ENCODE data around the gene PTPRCAP.
A peak's percentile ranks its signal among the peaks of the same experiment; 100 is the strongest.

Gene PTPRCAP

GRCh38 chr11:67409781-67410368 is 27.6 kb downstream of the PTPRCAP start:
- Histone ChIP-seq H3K27ac (ENCODE audit: insufficient read depth in 1 of 2, low read depth in 1 of 2, low read length in 2 of 2, poor library complexity in 1 of 2, severe bottlenecking in 2 of 2) (peak overlapping the region in 1 of 2 experiments; percentile 64), H3K27me3 (replicated peaks in 2 of 5; ENCODE audit: control insufficient read depth in 4 of 5, insufficient read depth in 5 of 5, low read length in 4 of 5) (no peaks in the 10 kb centered on the region), H3K9me3 (ENCODE audit: control extremely low read depth in 1 of 5, control insufficient read depth in 4 of 5, insufficient read depth in 2 of 5, low read depth in 1 of 5, low read length in 4 of 5) (no peaks in the 10 kb centered on the region), H3K4me3 (ENCODE audit: control insufficient read depth in 1 of 7, extremely low read depth in 1 of 7, insufficient read depth in 4 of 7, low read depth in 2 of 7, low read length in 6 of 7) (peak overlapping the region in 4 of 7 experiments; percentile 46 to 58 (median 56)), H3K36me3 (ENCODE audit: control insufficient read depth in 4 of 4, insufficient read depth in 4 of 4, low read length in 3 of 4) (peaks cover 0 to 37% (median 11%) of the 10 kb centered on the region in 4 experiments), H3K4me1 (ENCODE audit: control extremely low read depth in 1 of 4, control insufficient read depth in 4 of 4, insufficient read depth in 4 of 4, low read length in 3 of 4) (peaks cover 8 to 91% (median 87%) of the 10 kb centered on the region in 4 experiments)
- WGBS (ENCODE audit: insufficient coverage): 9% methylated on average over 8 of the region's 13 CpGs
- POLR2A ChIA-PET: interaction anchor here (1.3 kb wide), 2 partner anchors 9 to 11 kb away, joined by 9 to 15 read pairs; no protein-coding TSS in a partner anchor
- peak in 2 of 3 donors; percentile 28 to 53 for DNase-seq
- CTCF ChIA-PET: interaction anchor here (3.4 kb wide), 1 partner anchor 9 kb away, joined by 22 read pairs; no protein-coding TSS in a partner anchor

GRCh38 chr11:67409261-67409666 is 28.2 kb downstream of the PTPRCAP start:
- peaks cover 0 to 37% (median 11%) of the 10 kb centered on the region in 4 experiments for H3K36me3 ChIP-seq (ENCODE audit: control insufficient read depth in 4 of 4, insufficient read depth in 4 of 4, low read length in 3 of 4)
- peak; percentile 61 to 92 (median 85) for DNase-seq
- H3K4me3 ChIP-seq (ENCODE audit: control insufficient read depth in 1 of 7, extremely low read depth in 1 of 7, insufficient read depth in 4 of 7, low read depth in 2 of 7, low read length in 6 of 7): peak overlapping the region in 5 of 7 experiments; percentile 10 to 58 (median 56)
- ChIA-PET POLR2A (interaction anchor here (0.8 to 1.3 kb wide), 3 partner anchors 10 to 28 kb away, joined by 3 to 15 read pairs (median 9); partner anchors contain the start of gene PTPRCAP), CTCF (interaction anchor here (1.6 to 3.4 kb wide), 2 partner anchors 10 to 19 kb away, joined by 7 to 22 read pairs; partner anchors contain the start of gene RPS6KB2)
- peak overlapping the region in 1 of 2 experiments; percentile 64 for H3K27ac ChIP-seq (ENCODE audit: insufficient read depth in 1 of 2, low read depth in 1 of 2, low read length in 2 of 2, poor library complexity in 1 of 2, severe bottlenecking in 2 of 2)
- under 1% methylated on average over 23 of the region's 24 CpGs for WGBS (ENCODE audit: insufficient coverage)
- peaks cover 8 to 94% (median 92%) of the 10 kb centered on the region in 4 experiments for H3K4me1 ChIP-seq (ENCODE audit: control extremely low read depth in 1 of 4, control insufficient read depth in 4 of 4, insufficient read depth in 4 of 4, low read length in 3 of 4)
- no peaks in the 10 kb centered on the region for H3K9me3 ChIP-seq (ENCODE audit: control extremely low read depth in 1 of 5, control insufficient read depth in 4 of 5, insufficient read depth in 2 of 5, low read depth in 1 of 5, low read length in 4 of 5)
- no peaks in the 10 kb centered on the region for H3K27me3 ChIP-seq (replicated peaks in 2 of 5; ENCODE audit: control insufficient read depth in 4 of 5, insufficient read depth in 5 of 5, low read length in 4 of 5)

- ChIA-PET CTCF (interaction anchor here (0.9 to 3.4 kb wide), 3 partner anchors 10 to 60 kb away, joined by 4 to 22 read pairs (median 7); partner anchors contain the start of genes RPS6KB2 and TMEM134), POLR2A (interaction anchor here (0.8 to 1.3 kb wide), 3 partner anchors 10 to 29 kb away, joined by 3 to 15 read pairs (median 9); partner anchors contain the start of gene PTPRCAP)
- Histone ChIP-seq H3K27me3 (replicated peaks in 2 of 5; ENCODE audit: control insufficient read depth in 4 of 5, insufficient read depth in 5 of 5, low read length in 4 of 5) (no peaks in the 10 kb centered on the region), H3K27ac (ENCODE audit: insufficient read depth in 1 of 2, low read depth in 1 of 2, low read length in 2 of 2, poor library complexity in 1 of 2, severe bottlenecking in 2 of 2) (peak overlapping the region in 1 of 2 experiments; percentile 64), H3K4me3 (ENCODE audit: control insufficient read depth in 1 of 7, extremely low read depth in 1 of 7, insufficient read depth in 4 of 7, low read depth in 2 of 7, low read length in 6 of 7) (peak overlapping the region in 5 of 7 experiments; percentile 10 to 58 (median 56)), H3K4me1 (ENCODE audit: control extremely low read depth in 1 of 4, control insufficient read depth in 4 of 4, insufficient read depth in 4 of 4, low read length in 3 of 4) (peaks cover 8 to 99% (median 98%) of the 10 kb centered on the region in 4 experiments), H3K9me3 (ENCODE audit: control extremely low read depth in 1 of 5, control insufficient read depth in 4 of 5, insufficient read depth in 2 of 5, low read depth in 1 of 5, low read length in 4 of 5) (no peaks in the 10 kb centered on the region), H3K36me3 (ENCODE audit: control insufficient read depth in 4 of 4, insufficient read depth in 4 of 4, low read length in 3 of 4) (peaks cover 0 to 37% (median 11%) of the 10 kb centered on the region in 4 experiments)
- 25% methylated on average over 9 of the region's 18 CpGs for WGBS (ENCODE audit: insufficient coverage)
- DNase-seq: no peak
Measured at GRCh38 chr11:67408437-67409200, 28.9 kb downstream of the PTPRCAP start.

- Histone ChIP-seq H3K4me3 (ENCODE audit: control insufficient read depth in 1 of 7, extremely low read depth in 1 of 7, insufficient read depth in 4 of 7, low read depth in 2 of 7, low read length in 6 of 7) (peak overlapping the region in 3 of 7 experiments; percentile 1 to 57 (median 23)), H3K9me3 (ENCODE audit: control extremely low read depth in 1 of 5, control insufficient read depth in 4 of 5, insufficient read depth in 2 of 5, low read depth in 1 of 5, low read length in 4 of 5) (no peaks in the 10 kb centered on the region)
Measured at GRCh38 chr11:67407688-67408163, 29.8 kb downstream of the PTPRCAP start.

GRCh38 chr11:67406969-67407687 is 30.4 kb downstream of the PTPRCAP start:
- Histone ChIP-seq H3K4me1 (ENCODE audit: control extremely low read depth in 1 of 4, control insufficient read depth in 4 of 4, insufficient read depth in 4 of 4, low read length in 3 of 4) (peaks cover 15 to 100% (median 98%) of the 10 kb centered on the region in 4 experiments), H3K4me3 (ENCODE audit: control insufficient read depth in 1 of 7, extremely low read depth in 1 of 7, insufficient read depth in 4 of 7, low read depth in 2 of 7, low read length in 6 of 7) (peak overlapping the region in 1 of 7 experiments; percentile 23), H3K27ac (ENCODE audit: insufficient read depth in 1 of 2, low read depth in 1 of 2, low read length in 2 of 2, poor library complexity in 1 of 2, severe bottlenecking in 2 of 2) (peak overlapping the region in 1 of 2 experiments; percentile 34), H3K27me3 (replicated peaks in 2 of 5; ENCODE audit: control insufficient read depth in 4 of 5, insufficient read depth in 5 of 5, low read length in 4 of 5) (no peaks in the 10 kb centered on the region), H3K9me3 (ENCODE audit: control extremely low read depth in 1 of 5, control insufficient read depth in 4 of 5, insufficient read depth in 2 of 5, low read depth in 1 of 5, low read length in 4 of 5) (no peaks in the 10 kb centered on the region), H3K36me3 (ENCODE audit: control insufficient read depth in 4 of 4, insufficient read depth in 4 of 4, low read length in 3 of 4) (peaks cover 0 to 37% (median 11%) of the 10 kb centered on the region in 4 experiments)
- CTCF ChIA-PET: interaction anchor here (0.6 to 3.4 kb wide), 3 partner anchors 12 to 1272 kb away, joined by 3 to 22 read pairs (median 3); no protein-coding TSS in a partner anchor
- POLR2A ChIA-PET: no interaction called here
- no peak for DNase-seq
- 76% methylated on average over 7 of the region's 12 CpGs for WGBS (ENCODE audit: insufficient coverage)

More at GRCh38 chr11:67407688-67408163, 29.8 kb downstream of the PTPRCAP start:
- ChIA-PET POLR2A (no interaction called here), CTCF (interaction anchor here (0.9 to 3.4 kb wide), 3 partner anchors 11 to 61 kb away, joined by 3 to 22 read pairs (median 4); partner anchors contain the start of gene TMEM134)
- H3K36me3 ChIP-seq (ENCODE audit: control insufficient read depth in 4 of 4, insufficient read depth in 4 of 4, low read length in 3 of 4): peaks cover 0 to 37% (median 11%) of the 10 kb centered on the region in 4 experiments
- H3K4me1 ChIP-seq (ENCODE audit: control extremely low read depth in 1 of 4, control insufficient read depth in 4 of 4, insufficient read depth in 4 of 4, low read length in 3 of 4): peaks cover 11 to 100% (median 98%) of the 10 kb centered on the region in 4 experiments
- 88% methylated on average over 11 of the region's 12 CpGs for WGBS (ENCODE audit: insufficient coverage)
- no peak overlapping the region for H3K27ac ChIP-seq (ENCODE audit: insufficient read depth in 1 of 2, low read depth in 1 of 2, low read length in 2 of 2, poor library complexity in 1 of 2, severe bottlenecking in 2 of 2)
- no peak for DNase-seq
- no peaks in the 10 kb centered on the region for H3K27me3 ChIP-seq (replicated peaks in 2 of 5; ENCODE audit: control insufficient read depth in 4 of 5, insufficient read depth in 5 of 5, low read length in 4 of 5)

GRCh38 chr11:67406420-67406968 is 31.0 kb downstream of the PTPRCAP start:
- H3K4me3 ChIP-seq (ENCODE audit: control insufficient read depth in 1 of 7, extremely low read depth in 1 of 7, insufficient read depth in 4 of 7, low read depth in 2 of 7, low read length in 6 of 7): no peak overlapping the region
- DNase-seq: no peak
- H3K9me3 ChIP-seq (ENCODE audit: control extremely low read depth in 1 of 5, control insufficient read depth in 4 of 5, insufficient read depth in 2 of 5, low read depth in 1 of 5, low read length in 4 of 5): no peaks in the 10 kb centered on the region
- H3K27me3 ChIP-seq (replicated peaks in 2 of 5; ENCODE audit: control insufficient read depth in 4 of 5, insufficient read depth in 5 of 5, low read length in 4 of 5): no peaks in the 10 kb centered on the region
- CTCF ChIA-PET: interaction anchor here (0.6 to 3.4 kb wide), 2 partner anchors 13 to 1271 kb away, joined by 3 to 22 read pairs; no protein-coding TSS in a partner anchor
- peaks cover 15 to 96% (median 95%) of the 10 kb centered on the region in 4 experiments for H3K4me1 ChIP-seq (ENCODE audit: control extremely low read depth in 1 of 4, control insufficient read depth in 4 of 4, insufficient read depth in 4 of 4, low read length in 3 of 4)
- H3K36me3 ChIP-seq (ENCODE audit: control insufficient read depth in 4 of 4, insufficient read depth in 4 of 4, low read length in 3 of 4): peaks cover 0 to 37% (median 11%) of the 10 kb centered on the region in 4 experiments
- peak overlapping the region in 1 of 2 experiments; percentile 61 for H3K27ac ChIP-seq (ENCODE audit: insufficient read depth in 1 of 2, low read depth in 1 of 2, low read length in 2 of 2, poor library complexity in 1 of 2, severe bottlenecking in 2 of 2)
- 96% methylated on average over 11 of the region's 18 CpGs for WGBS (ENCODE audit: insufficient coverage)
- POLR2A ChIA-PET: no interaction called here
